Peyer's patch (tissue), 4 donors: Measurements from ENCODE around the gene COMMD4.
"Not testable (repeated sequence)": the region's sequence is repeated elsewhere in the genome, so short reads cannot be mapped to it uniquely, and the experiment has no call there.

Experiments used
- POLR2A ChIP-seq, 2 donors: fragments of 450-650 bp; IDR thresholded peaks; one replicate each; pipeline ENCODE4 v1.5.1; 2017; ENCODE audit warnings: antibody characterized with exemption in 2 of 2, mild to moderate bottlenecking in 2 of 2, moderate library complexity in 2 of 2
- TF ChIP-seq, protein P1 (sequence below), 6 experiments: fragments of 450-650 bp in 4 of 6; fragments of 200-600 bp in 2 of 6; sonication (generic) in 1 of 6; IDR thresholded peaks; one replicate each; pipeline ENCODE4 v1.5.1; 2017 to 2019; ENCODE audit warnings: antibody characterized with exemption in 6 of 6, mild to moderate bottlenecking in 3 of 6, moderate library complexity in 1 of 6

DNA sequence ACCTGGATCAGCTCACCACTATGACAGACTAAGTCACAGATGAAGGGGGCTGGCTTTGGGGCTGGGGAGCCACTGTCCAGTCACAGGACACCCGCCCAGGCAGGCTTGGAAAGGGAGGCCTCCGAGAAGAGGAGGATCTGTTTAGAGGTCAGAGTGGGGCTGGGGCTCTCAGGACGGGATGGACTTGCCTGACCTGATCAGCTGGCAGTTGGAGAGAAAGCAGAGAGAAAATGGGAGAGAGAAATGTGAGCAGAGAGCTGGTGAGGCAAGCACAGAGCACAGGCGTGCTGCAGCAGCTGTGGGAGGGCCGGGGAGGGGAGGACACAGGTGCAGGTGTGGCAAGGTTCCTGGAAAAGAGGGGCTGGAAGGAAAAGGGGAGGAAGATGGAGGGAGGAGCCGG is 35.8 kb upstream of the COMMD4 start:
- TF ChIP-seq, protein P1, sequence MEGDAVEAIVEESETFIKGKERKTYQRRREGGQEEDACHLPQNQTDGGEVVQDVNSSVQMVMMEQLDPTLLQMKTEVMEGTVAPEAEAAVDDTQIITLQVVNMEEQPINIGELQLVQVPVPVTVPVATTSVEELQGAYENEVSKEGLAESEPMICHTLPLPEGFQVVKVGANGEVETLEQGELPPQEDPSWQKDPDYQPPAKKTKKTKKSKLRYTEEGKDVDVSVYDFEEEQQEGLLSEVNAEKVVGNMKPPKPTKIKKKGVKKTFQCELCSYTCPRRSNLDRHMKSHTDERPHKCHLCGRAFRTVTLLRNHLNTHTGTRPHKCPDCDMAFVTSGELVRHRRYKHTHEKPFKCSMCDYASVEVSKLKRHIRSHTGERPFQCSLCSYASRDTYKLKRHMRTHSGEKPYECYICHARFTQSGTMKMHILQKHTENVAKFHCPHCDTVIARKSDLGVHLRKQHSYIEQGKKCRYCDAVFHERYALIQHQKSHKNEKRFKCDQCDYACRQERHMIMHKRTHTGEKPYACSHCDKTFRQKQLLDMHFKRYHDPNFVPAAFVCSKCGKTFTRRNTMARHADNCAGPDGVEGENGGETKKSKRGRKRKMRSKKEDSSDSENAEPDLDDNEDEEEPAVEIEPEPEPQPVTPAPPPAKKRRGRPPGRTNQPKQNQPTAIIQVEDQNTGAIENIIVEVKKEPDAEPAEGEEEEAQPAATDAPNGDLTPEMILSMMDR (IDR thresholded peaks at IDR 0.05): not testable (repeated sequence)
- TF ChIP-seq POLR2A (IDR thresholded peaks at IDR 0.05): not testable (repeated sequence)
